IgD-negative memory B cell (primary cell): ENCODE results near the gene ZNF816. TPM values are rescaled to one million over a fixed set of nuclear protein-coding genes. Genes with fewer than 3 reads are reported as not detected.
"Not testable (repeated sequence)": the region's sequence is repeated elsewhere in the genome, so short reads cannot be mapped to it uniquely, and the experiment has no call there.

Experiments used
- H3K27ac Mint-ChIP-seq, 3 donors: one replicate each; pipeline ENCODE4 v1.8.0; 2020 to 2022; ENCODE audit warnings: mild to moderate bottlenecking in 3 of 3, mixed read lengths in 3 of 3, moderate library complexity in 1 of 3
- H3K27me3 Mint-ChIP-seq: one replicate; pipeline ENCODE4 v1.8.0; 2021; ENCODE audit warnings: mixed read lengths
- H3K36me3 Mint-ChIP-seq: one replicate; pipeline ENCODE4 v1.8.0; 2020; ENCODE audit warnings: mild to moderate bottlenecking, mixed read lengths
- H3K4me1 Mint-ChIP-seq, 3 donors: one replicate each; pipeline ENCODE4 v1.8.0; 2020 to 2022; ENCODE audit warnings: mixed read lengths in 3 of 3, mild to moderate bottlenecking in 1 of 3
- H3K4me3 Mint-ChIP-seq, 4 donors: one replicate each; pipeline ENCODE4 v1.8.0; 2020 to 2022; ENCODE audit warnings: mild to moderate bottlenecking in 4 of 4, mixed read lengths in 4 of 4, moderate library complexity in 3 of 4
- H3K9me3 Mint-ChIP-seq, 3 donors: one replicate each; pipeline ENCODE4 v1.8.0; 2020 to 2021; ENCODE audit warnings: mixed read lengths in 3 of 3, mild to moderate bottlenecking in 1 of 3
- polyA plus RNA-seq: library from polyadenylated mRNA; unstranded; fragments of 300-500 nt; fragmentation: Illumina TruSeq; gene quantifications from one replicate; pipeline ENCODE4 v1.2.3, GENCODE V29; 2021

The ZNF816 gene
- polyA plus RNA-seq, 1 donor from 2014 or later, result 9.2 TPM

- Mint-ChIP-seq H3K27ac (no peak overlapping the region), H3K36me3 (peaks cover 3% of the 10 kb centered on the region), H3K4me1 (peaks cover 1 to 5% (median 2%) of the 10 kb centered on the region in 3 donors), H3K9me3 (peaks cover 14 to 19% (median 14%) of the 10 kb centered on the region in 3 donors), H3K27me3 (peaks cover 12% of the 10 kb centered on the region), H3K4me3 (no peak overlapping the region)
Observed at GRCh38 chr19:52990759-52991418, 28.2 kb upstream of the ZNF816 start.

GRCh38 chr19:52988506-52988905, 25.8 kb upstream of the ZNF816 start:
- peaks cover 12% of the 10 kb centered on the region for H3K27me3 Mint-ChIP-seq
- H3K36me3 Mint-ChIP-seq, result no peaks in the 10 kb centered on the region
- H3K4me3 Mint-ChIP-seq, result no peak overlapping the region
- peaks cover 16 to 23% (median 16%) of the 10 kb centered on the region in 3 donors for H3K9me3 Mint-ChIP-seq
- H3K27ac Mint-ChIP-seq, result no peak overlapping the region
- H3K4me1 Mint-ChIP-seq, result peaks cover under 1 to 2% (median 1%) of the 10 kb centered on the region in 3 donors

- no peaks in the 10 kb centered on the region for H3K36me3 Mint-ChIP-seq
- peaks cover 0 to 2% (median 1%) of the 10 kb centered on the region in 3 donors for H3K4me1 Mint-ChIP-seq
- H3K27ac Mint-ChIP-seq, result no peak overlapping the region
- no peak overlapping the region for H3K4me3 Mint-ChIP-seq
- H3K27me3 Mint-ChIP-seq, result peaks cover 6% of the 10 kb centered on the region
- H3K9me3 Mint-ChIP-seq, result peaks cover 16 to 23% (median 16%) of the 10 kb centered on the region in 3 donors
Observed at GRCh38 chr19:52987221-52987620, 24.5 kb upstream of the ZNF816 start.

GRCh38 chr19:52983167-52983566, 20.5 kb upstream of the ZNF816 start:
- H3K9me3 Mint-ChIP-seq, result peaks cover 14 to 26% (median 17%) of the 10 kb centered on the region in 3 donors
- not testable (repeated sequence) for H3K4me1 Mint-ChIP-seq, H3K27ac Mint-ChIP-seq, H3K36me3 Mint-ChIP-seq, H3K27me3 Mint-ChIP-seq, H3K4me3 Mint-ChIP-seq

- Mint-ChIP-seq H3K27ac (no peak overlapping the region), H3K4me1 (no peaks in the 10 kb centered on the region), H3K9me3 (peaks cover 9 to 15% (median 11%) of the 10 kb centered on the region in 3 donors), H3K27me3 (no peaks in the 10 kb centered on the region), H3K36me3 (no peaks in the 10 kb centered on the region), H3K4me3 (no peak overlapping the region)
Observed at GRCh38 chr19:52981329-52981728, 18.6 kb upstream of the ZNF816 start.

GRCh38 chr19:52967772-52968171, 5.1 kb upstream of the ZNF816 start:
- H3K9me3 Mint-ChIP-seq, result peaks cover 23 to 42% (median 25%) of the 10 kb centered on the region in 3 donors
- peaks cover 8% of the 10 kb centered on the region for H3K36me3 Mint-ChIP-seq
- no peak overlapping the region for H3K27ac Mint-ChIP-seq
- peaks cover 6 to 11% (median 11%) of the 10 kb centered on the region in 3 donors for H3K4me1 Mint-ChIP-seq
- H3K27me3 Mint-ChIP-seq, result peaks cover 2% of the 10 kb centered on the region
- H3K4me3 Mint-ChIP-seq, result no peak overlapping the region

GRCh38 chr19:52963247-52963618, 552 bp upstream of the ZNF816 start:
- Mint-ChIP-seq H3K9me3 (peaks cover 8 to 24% (median 12%) of the 10 kb centered on the region in 3 donors), H3K4me1 (peaks cover 11 to 27% (median 20%) of the 10 kb centered on the region in 3 donors), H3K4me3 (peak overlapping the region; percentile 92 to 99 (median 94))

GRCh38 chr19:52961981-52962380, 700 bp downstream of the ZNF816 start:
- no peaks in the 10 kb centered on the region for H3K27me3 Mint-ChIP-seq
- H3K4me3 Mint-ChIP-seq, result peak overlapping the region; percentile 92 to 99 (median 94)
- peaks cover 5 to 29% (median 10%) of the 10 kb centered on the region in 3 donors for H3K9me3 Mint-ChIP-seq
- H3K27ac Mint-ChIP-seq, result peak overlapping the region; percentile 54 to 96 (median 88)
- H3K36me3 Mint-ChIP-seq, result peaks cover 9% of the 10 kb centered on the region
- H3K4me1 Mint-ChIP-seq, result peaks cover 11 to 27% (median 20%) of the 10 kb centered on the region in 3 donors

More at GRCh38 chr19:52963247-52963618, 552 bp upstream of the ZNF816 start:
- Mint-ChIP-seq H3K27me3 (no peaks in the 10 kb centered on the region), H3K36me3 (peaks cover 7% of the 10 kb centered on the region), H3K27ac (peak overlapping the region; percentile 54 to 96 (median 88))

- Mint-ChIP-seq H3K4me1 (peaks cover 11 to 27% (median 20%) of the 10 kb centered on the region in 3 donors), H3K27me3 (no peaks in the 10 kb centered on the region), H3K9me3 (peaks cover 6 to 46% (median 19%) of the 10 kb centered on the region in 3 donors), H3K36me3 (peaks cover 29% of the 10 kb centered on the region), H3K4me3 (peak overlapping the region in 2 of 4 donors; percentile 13 to 99), H3K27ac (no peak overlapping the region)
Observed at GRCh38 chr19:52959613-52960295, 2.9 kb downstream of the ZNF816 start.

GRCh38 chr19:52957591-52957990, 5.1 kb downstream of the ZNF816 start:
- no peaks in the 10 kb centered on the region for H3K27me3 Mint-ChIP-seq
- H3K36me3 Mint-ChIP-seq, result peaks cover 43% of the 10 kb centered on the region
- peaks cover 5 to 14% (median 9%) of the 10 kb centered on the region in 3 donors for H3K4me1 Mint-ChIP-seq
- H3K9me3 Mint-ChIP-seq, result peaks cover 8 to 55% (median 23%) of the 10 kb centered on the region in 3 donors
- no peak overlapping the region for H3K4me3 Mint-ChIP-seq
- no peak overlapping the region for H3K27ac Mint-ChIP-seq

- Mint-ChIP-seq H3K4me3 (peak overlapping the region in 1 of 4 donors; percentile 23), H3K9me3 (peaks cover 11 to 60% (median 28%) of the 10 kb centered on the region in 3 donors)
Observed at GRCh38 chr19:52956917-52957316, 5.8 kb downstream of the ZNF816 start.

GRCh38 chr19:52949422-52949821, 13.3 kb downstream of the ZNF816 start:
- H3K27me3 Mint-ChIP-seq, result no peaks in the 10 kb centered on the region
- H3K9me3 Mint-ChIP-seq, result peaks cover 16 to 42% (median 28%) of the 10 kb centered on the region in 3 donors
- peak overlapping the region in 1 of 4 donors; percentile 38 for H3K4me3 Mint-ChIP-seq
- H3K36me3 Mint-ChIP-seq, result peaks cover 40% of the 10 kb centered on the region
- H3K27ac Mint-ChIP-seq, result no peak overlapping the region
- H3K4me1 Mint-ChIP-seq, result no peaks in the 10 kb centered on the region

More at GRCh38 chr19:52956917-52957316, 5.8 kb downstream of the ZNF816 start:
- peaks cover 50% of the 10 kb centered on the region for H3K36me3 Mint-ChIP-seq
- peak overlapping the region in 1 of 3 donors; percentile 32 for H3K27ac Mint-ChIP-seq
- no peaks in the 10 kb centered on the region for H3K27me3 Mint-ChIP-seq
- peaks cover 1 to 8% (median 7%) of the 10 kb centered on the region in 3 donors for H3K4me1 Mint-ChIP-seq

GRCh38 chr19:52948025-52948770, 14.5 kb downstream of the ZNF816 start:
- Mint-ChIP-seq H3K36me3 (peaks cover 33% of the 10 kb centered on the region), H3K9me3 (peaks cover 16 to 39% (median 25%) of the 10 kb centered on the region in 3 donors), H3K4me1 (no peaks in the 10 kb centered on the region), H3K27ac (no peak overlapping the region), H3K27me3 (no peaks in the 10 kb centered on the region), H3K4me3 (peak overlapping the region in 1 of 4 donors; percentile 73)

- H3K27ac Mint-ChIP-seq, result no peak overlapping the region
- H3K36me3 Mint-ChIP-seq, result peaks cover 18% of the 10 kb centered on the region
- peaks cover 12 to 29% (median 18%) of the 10 kb centered on the region in 3 donors for H3K9me3 Mint-ChIP-seq
- peaks cover 0 to 3% (median 3%) of the 10 kb centered on the region in 3 donors for H3K4me1 Mint-ChIP-seq
- H3K4me3 Mint-ChIP-seq, result peak overlapping the region in 2 of 4 donors; percentile 37 to 52
- H3K27me3 Mint-ChIP-seq, result no peaks in the 10 kb centered on the region
Observed at GRCh38 chr19:52946322-52947310, 16.1 kb downstream of the ZNF816 start.
